Sigmoid colon (tissue), 7 donors: ENCODE results near the gene ABCG2. TPM values are rescaled to one million over a fixed set of nuclear protein-coding genes. Genes with fewer than 3 reads are reported as not detected.

Experiments used
- DNase-seq: peaks from one replicate; pipeline ENCODE4 v3.0.0-alpha.2; 2019
- H3K27ac ChIP-seq, 4 donors: fragments of 200-600 bp; sonication (generic); one replicate each; pipeline ENCODE4 v1.5.1; 2016 to 2019; ENCODE audit warnings: mild to moderate bottlenecking in 1 of 4
- H3K27me3 ChIP-seq, 3 donors: fragments of 200-600 bp; sonication (generic); one replicate each; pipeline ENCODE4 v1.5.1; 2019; ENCODE audit warnings: mild to moderate bottlenecking in 1 of 3
- H3K36me3 ChIP-seq, 4 donors: fragments of 200-600 bp; sonication (generic); one replicate each; pipeline ENCODE4 v1.5.1; 2016 to 2019
- H3K4me1 ChIP-seq, 4 donors: fragments of 200-600 bp; sonication (generic); one replicate each; pipeline ENCODE4 v1.5.1; 2017 to 2019
- H3K4me3 ChIP-seq, 4 donors: fragments of 200-600 bp; sonication (generic); one replicate each; pipeline ENCODE4 v1.5.1; 2017 to 2019; ENCODE audit warnings: mild to moderate bottlenecking in 2 of 4, moderate library complexity in 1 of 4
- H3K9me3 ChIP-seq, 4 donors: fragments of 200-600 bp in 3 of 4; sonication (generic) in 3 of 4; one replicate each; pipeline versions ENCODE4 v1.5.1 to v1.6.1; 2013 to 2019
- CTCF ChIP-seq, 4 experiments: fragments of 450-650 bp in 3 of 4; fragments of 200-600 bp in 1 of 4; IDR thresholded peaks; one replicate each; pipeline ENCODE4 v1.5.1; 2016 to 2019; ENCODE audit warnings: antibody characterized with exemption in 4 of 4, mild to moderate bottlenecking in 3 of 4, moderate library complexity in 2 of 4
- EP300 ChIP-seq, 4 donors: sonication (generic); formaldehyde crosslinking; IDR thresholded peaks; one replicate each; pipeline ENCODE4 v1.6.1; 2017; ENCODE audit warnings: antibody characterized with exemption in 4 of 4
- POLR2A ChIP-seq, 2 donors: fragments of 450-650 bp; IDR thresholded peaks; one replicate each; pipeline ENCODE4 v1.6.1; 2016; ENCODE audit warnings: antibody characterized with exemption in 2 of 2, mild to moderate bottlenecking in 2 of 2, moderate library complexity in 2 of 2
- POLR2AphosphoS5 ChIP-seq, 4 donors: sonication (generic); formaldehyde crosslinking; IDR thresholded peaks; one replicate each; pipeline ENCODE4 v1.6.1; 2017; ENCODE audit warnings: antibody characterized with exemption in 4 of 4
- WGBS, 2 donors: extraction: QIAGEN DNeasy Blood & Tissue Kit; methylation state at CpG; one replicate each; pipeline ENCODE4 v1.1.7; 2013; 5-methylcytosine and 5-hydroxymethylcytosine counted together
- intact Hi-C: fragments of 100-400 bp; cut with DNase I; formaldehyde crosslinking; loops from one replicate; pipeline ENCODE4 v1.15.1; 2023
- polyA plus RNA-seq, 3 donors: library from polyadenylated mRNA; stranded (reverse); fragments of 200-250 nt; gene quantifications; one replicate each; pipeline ENCODE4 v1.2.3, GENCODE V29; 2013
- total RNA-seq, 4 donors: library from RNA; depleted of rRNA; stranded (reverse); fragments of >200 nt; gene quantifications; one replicate each; pipeline ENCODE4 v1.1.0, GENCODE V29; 2016
- donor health status: healthy with polysubstance abuse.
- donor health status: Bipolar disorder and iron deficiency.
- donor health status: healthy.

Gene ABCG2
- total and polyA plus RNA-seq, 7 donors: 1.1 to 36.5 (median 2.9) TPM

GRCh38 chr4:88137112-88137511 is 21.3 kb downstream of the ABCG2 start:
- Histone ChIP-seq H3K27ac (no peak overlapping the region), H3K4me3 (no peak overlapping the region), H3K36me3 (no peaks in the 10 kb centered on the region), H3K27me3 (no peaks in the 10 kb centered on the region), H3K9me3 (no peaks in the 10 kb centered on the region), H3K4me1 (no peaks in the 10 kb centered on the region)
- intact Hi-C loops: no loop called here
- DNase-seq: no peak
- TF ChIP-seq CTCF (IDR thresholded peaks at IDR 0.05): no peak
- TF ChIP-seq POLR2AphosphoS5 (IDR thresholded peaks at IDR 0.05): no peak
- TF ChIP-seq POLR2A (IDR thresholded peaks at IDR 0.05): no peak
- TF ChIP-seq EP300 (IDR thresholded peaks at IDR 0.05): no peak
- WGBS, 2 donors: 92% methylated on average over 2 of the region's 2 CpGs

- H3K27me3 ChIP-seq: no peaks in the 10 kb centered on the region
- no peaks in the 10 kb centered on the region for H3K36me3 ChIP-seq
- TF ChIP-seq POLR2AphosphoS5 (IDR thresholded peaks at IDR 0.05) (no peak), CTCF (IDR thresholded peaks at IDR 0.05) (no peak), POLR2A (IDR thresholded peaks at IDR 0.05) (no peak), EP300 (IDR thresholded peaks at IDR 0.05) (no peak)
- H3K4me1 ChIP-seq: no peaks in the 10 kb centered on the region
- H3K9me3 ChIP-seq: no peaks in the 10 kb centered on the region
- intact Hi-C loops: no loop called here
- DNase-seq: no peak
- 91 to 94% methylated on average over 3 of the region's 3 CpGs for WGBS, 2 donors
- H3K4me3 ChIP-seq: no peak overlapping the region
- H3K27ac ChIP-seq: no peak overlapping the region
Observed at GRCh38 chr4:88136249-88136648, 22.2 kb downstream of the ABCG2 start.

- 71 to 83% methylated on average over 3 of the region's 3 CpGs for WGBS, 2 donors
- no peak for DNase-seq
- Histone ChIP-seq H3K9me3 (no peaks in the 10 kb centered on the region), H3K27ac (no peak overlapping the region), H3K4me3 (no peak overlapping the region), H3K4me1 (no peaks in the 10 kb centered on the region), H3K27me3 (no peaks in the 10 kb centered on the region), H3K36me3 (no peaks in the 10 kb centered on the region)
- intact Hi-C loops: no loop called here
- TF ChIP-seq POLR2AphosphoS5 (IDR thresholded peaks at IDR 0.05) (no peak), CTCF (IDR thresholded peaks at IDR 0.05) (no peak), EP300 (IDR thresholded peaks at IDR 0.05) (no peak), POLR2A (IDR thresholded peaks at IDR 0.05) (no peak)
Observed at GRCh38 chr4:88135356-88135663, 23.1 kb downstream of the ABCG2 start.

GRCh38 chr4:88134536-88135355 is 23.7 kb downstream of the ABCG2 start:
- Histone ChIP-seq H3K27me3 (no peaks in the 10 kb centered on the region), H3K4me1 (no peaks in the 10 kb centered on the region), H3K4me3 (no peak overlapping the region), H3K36me3 (no peaks in the 10 kb centered on the region), H3K9me3 (no peaks in the 10 kb centered on the region), H3K27ac (no peak overlapping the region)
- TF ChIP-seq CTCF (IDR thresholded peaks at IDR 0.05) (no peak), POLR2A (IDR thresholded peaks at IDR 0.05) (no peak), POLR2AphosphoS5 (IDR thresholded peaks at IDR 0.05) (no peak), EP300 (IDR thresholded peaks at IDR 0.05) (no peak)
- 19 to 65% methylated on average over 3 of the region's 3 CpGs for WGBS, 2 donors
- no peak for DNase-seq
- intact Hi-C loops: no loop called here

- Histone ChIP-seq H3K4me3 (no peak overlapping the region), H3K4me1 (no peaks in the 10 kb centered on the region), H3K27ac (no peak overlapping the region), H3K36me3 (no peaks in the 10 kb centered on the region), H3K27me3 (no peaks in the 10 kb centered on the region), H3K9me3 (no peaks in the 10 kb centered on the region)
- no peak for DNase-seq
- WGBS, 2 donors: 76 to 87% methylated on average over 1 of the region's 1 CpG
- no peak for TF ChIP-seq POLR2A (IDR thresholded peaks at IDR 0.05)
- no peak for TF ChIP-seq POLR2AphosphoS5 (IDR thresholded peaks at IDR 0.05)
- no peak for TF ChIP-seq EP300 (IDR thresholded peaks at IDR 0.05)
- TF ChIP-seq CTCF (IDR thresholded peaks at IDR 0.05): no peak
- intact Hi-C loops: no loop called here
Observed at GRCh38 chr4:88134111-88134510, 24.3 kb downstream of the ABCG2 start.
